GM18508 (cell line): ENCODE data around the gene RIN3.
"Not testable (repeated sequence)": the region's sequence is repeated elsewhere in the genome, so short reads cannot be mapped to it uniquely, and the experiment has no call there.

Experiments used
- ATAC-seq: cut with Tn5 transposase; IDR thresholded peaks from one replicate; pipeline ENCODE4 v1.9.1; 2021; ENCODE audit warnings: moderate number of reproducible peaks; ENCODE audit not compliant: insufficient read depth, unreplicated experiment

RIN3 gene

GRCh38 chr14:92637864-92638263, 124.3 kb downstream of the RIN3 start:
- ATAC-seq, result no peak

DNA sequence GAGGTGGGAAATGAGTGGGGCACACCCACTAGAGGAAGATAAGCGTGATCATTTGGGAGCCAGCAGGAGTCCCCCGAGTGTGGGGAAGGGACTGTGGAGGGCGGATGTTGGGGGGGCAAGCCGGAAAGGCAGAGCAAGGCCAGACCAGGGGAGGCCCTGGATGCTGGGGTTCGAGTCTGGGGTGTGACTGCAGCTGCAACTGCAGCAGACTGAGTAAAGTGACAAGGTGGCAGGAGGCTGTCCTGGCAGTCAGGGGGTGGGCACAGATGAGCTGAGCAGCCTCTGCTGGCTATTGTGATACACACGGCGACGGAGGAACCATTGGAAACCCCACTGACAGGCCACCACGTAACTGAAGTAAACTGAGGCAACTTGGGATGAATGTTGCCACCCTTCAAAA, 124.7 kb downstream of the RIN3 start:
- ATAC-seq, result no peak

DNA sequence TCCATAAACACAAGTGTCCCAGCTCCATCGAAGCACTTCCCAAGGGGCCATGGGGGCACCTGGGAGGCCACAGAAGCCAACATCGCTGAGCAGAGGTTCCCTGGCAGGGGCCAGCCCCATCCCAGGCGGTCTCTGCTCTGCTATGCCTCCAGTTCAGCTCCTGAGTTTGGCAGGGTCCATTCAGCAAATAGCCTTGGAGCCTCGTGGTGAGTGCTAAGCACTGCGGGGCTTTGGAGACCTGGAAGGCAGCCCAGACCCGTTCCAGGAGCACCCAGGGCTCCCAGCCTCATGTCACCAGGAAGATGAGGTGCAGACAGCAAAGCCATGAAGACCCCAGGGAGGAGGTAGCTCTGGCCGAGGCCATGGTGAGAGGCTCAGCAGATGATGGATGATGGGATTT, 125.3 kb downstream of the RIN3 start:
- no peak for ATAC-seq

GRCh38 chr14:92639472-92640117, 126.0 kb downstream of the RIN3 start:
- not testable (repeated sequence) for ATAC-seq

- no peak for ATAC-seq
These were observed 127.7 kb downstream of the RIN3 start for GRCh38 chr14:92641306-92641705.

- ATAC-seq, result no peak
These were observed 130.8 kb downstream of the RIN3 start for GRCh38 chr14:92644171-92644969.

GRCh38 chr14:92644970-92645515, 131.5 kb downstream of the RIN3 start:
- no peak for ATAC-seq

- ATAC-seq, result no peak
These were observed 132.4 kb downstream of the RIN3 start for GRCh38 chr14:92645841-92646478.

GRCh38 chr14:92646952-92647796, 133.6 kb downstream of the RIN3 start:
- no peak for ATAC-seq

- no peak for ATAC-seq
These were observed 134.3 kb downstream of the RIN3 start for GRCh38 chr14:92647797-92648279.

DNA sequence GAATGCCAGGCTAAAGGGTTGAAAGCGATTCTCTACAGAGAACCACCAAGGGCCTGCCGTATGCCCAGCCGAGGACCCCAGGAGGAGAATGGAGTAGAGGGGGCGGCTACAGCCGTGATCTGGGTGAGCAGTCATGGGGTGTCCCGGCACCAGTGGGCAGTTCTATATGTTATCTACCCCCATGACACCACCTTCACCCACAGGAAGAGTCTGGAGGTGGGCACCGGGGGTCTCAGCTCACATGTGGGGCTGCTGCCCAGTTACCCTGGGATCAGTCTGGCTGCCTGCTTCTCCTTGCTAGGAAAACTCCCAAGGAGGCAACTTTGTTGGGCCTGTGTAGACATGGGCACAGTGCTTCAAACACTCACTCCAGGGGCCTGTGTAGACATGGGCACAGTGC, 135.5 kb downstream of the RIN3 start:
- no peak for ATAC-seq

- no peak for ATAC-seq
These were observed 136.5 kb downstream of the RIN3 start for GRCh38 chr14:92649934-92650545.

- no peak for ATAC-seq
These were observed 137.1 kb downstream of the RIN3 start for GRCh38 chr14:92650581-92651105.

- no peak for ATAC-seq
These were observed 137.7 kb downstream of the RIN3 start for GRCh38 chr14:92651106-92651757.

- ATAC-seq, result no peak
These were observed 138.3 kb downstream of the RIN3 start for GRCh38 chr14:92651758-92652406.

DNA sequence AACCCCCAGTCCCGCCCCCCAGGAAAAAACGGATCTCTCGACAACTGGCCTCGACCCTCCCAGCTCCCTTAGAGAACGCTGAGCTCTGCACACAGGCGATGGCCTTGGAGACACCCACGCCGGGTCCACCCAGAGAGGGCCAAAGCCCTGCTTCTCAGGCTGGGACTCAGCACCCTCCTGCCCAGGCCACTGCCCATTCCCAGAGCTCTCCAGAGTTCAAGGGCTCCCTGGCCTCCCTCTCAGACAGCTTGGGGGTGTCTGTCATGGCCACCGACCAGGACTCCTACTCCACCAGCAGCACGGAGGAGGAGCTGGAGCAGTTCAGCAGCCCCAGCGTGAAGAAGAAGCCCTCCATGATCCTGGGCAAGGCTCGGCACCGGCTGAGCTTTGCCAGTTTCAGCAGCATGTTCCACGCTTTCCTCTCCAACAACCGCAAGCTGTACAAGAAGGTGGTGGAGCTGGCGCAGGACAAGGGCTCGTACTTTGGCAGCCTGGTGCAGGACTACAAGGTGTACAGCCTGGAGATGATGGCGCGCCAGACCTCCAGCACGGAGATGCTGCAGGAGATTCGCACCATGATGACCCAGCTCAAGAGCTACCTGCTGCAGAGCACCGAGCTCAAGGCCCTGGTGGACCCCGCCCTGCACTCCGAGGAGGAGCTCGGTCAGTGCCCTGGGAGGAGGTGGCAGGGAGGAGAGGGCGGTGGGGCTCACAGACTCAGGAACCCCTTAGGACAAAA, 139.0 kb downstream of the RIN3 start:
- ATAC-seq, result no peak

DNA sequence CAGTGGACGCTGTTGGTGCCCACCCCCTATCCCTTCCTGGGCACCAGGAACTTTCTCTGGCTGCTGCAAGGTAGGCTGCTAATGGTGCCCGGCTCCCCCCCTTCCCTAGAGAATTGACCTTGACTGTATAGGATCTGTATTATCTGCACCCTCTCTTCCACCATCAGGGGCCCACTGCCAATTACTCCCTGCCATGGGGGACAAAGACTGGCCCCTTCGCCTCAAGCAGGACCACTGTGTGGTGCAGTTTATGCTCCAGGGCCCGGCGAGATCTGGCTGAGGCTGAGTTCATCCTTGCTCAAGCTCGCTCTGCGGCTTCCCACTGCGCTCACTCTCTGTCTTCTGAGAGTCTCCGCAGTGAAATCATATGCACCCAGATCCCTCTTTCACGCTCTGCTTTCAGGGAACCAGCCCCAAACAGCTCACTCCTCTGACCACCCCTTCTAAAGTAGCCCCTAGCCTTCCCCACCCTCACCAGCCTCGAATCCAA, 139.6 kb downstream of the RIN3 start:
- no peak for ATAC-seq
